HepG2 (cell line): ENCODE data around the gene ANKRD29. TPM values are rescaled to one million over a fixed set of nuclear protein-coding genes. Genes with fewer than 3 reads are reported as not detected.

Experiments
- ARNTL ChIP-seq: sonication (generic); formaldehyde crosslinking; IDR thresholded peaks from 2 replicates; pipeline ENCODE4 v1.4.0; 2020; ENCODE audit warnings: mild to moderate bottlenecking, missing genetic modification reagents
- DDIT3 ChIP-seq: sonication (generic); formaldehyde crosslinking; IDR thresholded peaks from 2 replicates; pipeline ENCODE4 v1.4.0; 2020; ENCODE audit warnings: mild to moderate bottlenecking, missing genetic modification reagents
- DMTF1 ChIP-seq: sonication (generic); formaldehyde crosslinking; IDR thresholded peaks from 2 replicates; pipeline ENCODE4 v1.4.0; 2020; ENCODE audit warnings: mild to moderate bottlenecking, missing genetic modification reagents
- HIVEP1 ChIP-seq: sonication (generic); formaldehyde crosslinking; IDR thresholded peaks from 2 replicates; pipeline ENCODE4 v1.4.0; 2020; ENCODE audit warnings: mild to moderate bottlenecking, missing genetic modification reagents
- MXD4 ChIP-seq: IDR thresholded peaks from 2 replicates; pipeline ENCODE4 v1.6.1; 2016; ENCODE audit warnings: mild to moderate bottlenecking, missing biosample characterization, missing genetic modification reagents
- PAF1 ChIP-seq: IDR thresholded peaks from 2 replicates; pipeline ENCODE4 v1.6.1; 2016; ENCODE audit warnings: missing genetic modification reagents, missing compliant biosample characterization
- PRDM4 ChIP-seq: sonication (generic); formaldehyde crosslinking; IDR thresholded peaks from 2 replicates; pipeline ENCODE4 v1.9.0; 2021; ENCODE audit warnings: missing genetic modification reagents, borderline replicate concordance
- PRPF4 ChIP-seq: fragments of 200-400 bp; formaldehyde crosslinking; IDR thresholded peaks from 2 replicates; pipeline ENCODE4 v1.6.1; 2016; ENCODE audit warnings: low read length, low read depth; ENCODE audit not compliant: poor library complexity, severe bottlenecking
- TFDP2 ChIP-seq: sonication (generic); formaldehyde crosslinking; IDR thresholded peaks from 2 replicates; pipeline ENCODE4 v1.4.0; 2020; ENCODE audit warnings: missing genetic modification reagents
- USF2 ChIP-seq, 2 experiments: sonication (generic) in 1 of 2; formaldehyde crosslinking in 1 of 2; IDR thresholded peaks; 2 replicates each; pipeline versions ENCODE4 v1.5.1 to v1.6.1; 2011 to 2020; ENCODE audit warnings: borderline replicate concordance in 1 of 2, low read depth in 1 of 2, low read length in 1 of 2, mild to moderate bottlenecking in 1 of 2, missing genetic modification reagents in 1 of 2, moderate library complexity in 1 of 2
- YY1 ChIP-seq: IDR thresholded peaks from 2 replicates; pipeline ENCODE4 v1.6.1; 2011; ENCODE audit warnings: low read length, low read depth, moderate library complexity, mild to moderate bottlenecking; ENCODE audit not compliant: insufficient read depth, insufficient replicate concordance
- ZNF30 ChIP-seq: sonication (generic); formaldehyde crosslinking; IDR thresholded peaks from 2 replicates; pipeline ENCODE4 v1.5.0; 2020; ENCODE audit warnings: mild to moderate bottlenecking, missing genetic modification reagents
- ZNF329 ChIP-seq: sonication (generic); formaldehyde crosslinking; IDR thresholded peaks from 2 replicates; pipeline ENCODE4 v1.9.0; 2021; ENCODE audit warnings: low read depth, mild to moderate bottlenecking, missing genetic modification reagents
- ZNF362 ChIP-seq: sonication (generic); formaldehyde crosslinking; IDR thresholded peaks from 2 replicates; pipeline ENCODE4 v1.4.0; 2020; ENCODE audit warnings: missing genetic modification reagents, mild to moderate bottlenecking, borderline replicate concordance
- ZNF614 ChIP-seq: IDR thresholded peaks from 2 replicates; pipeline ENCODE4 v1.6.1; 2018; ENCODE audit warnings: missing biosample characterization, missing genetic modification reagents, inconsistent platforms, borderline replicate concordance
- ZNF660 ChIP-seq: sonication (generic); formaldehyde crosslinking; IDR thresholded peaks from 2 replicates; pipeline ENCODE4 v1.5.1; 2020; ENCODE audit warnings: mild to moderate bottlenecking, low read depth, missing genetic modification reagents, borderline replicate concordance
- polyA plus RNA-seq, 8 experiments: library from polyadenylated mRNA; depleted of rRNA in 3 of 8; stranded (reverse) in 7 of 8; unstranded in 1 of 8; fragments of >200 nt; fragmentation: Illumina TruSeq in 4 of 8; extraction: Trizol in 4 of 8; gene quantifications; 2 replicates each; pipeline versions ENCODE4 v1.2.1 to v1.2.3, GENCODE V29; 2011 to 2016; ENCODE audit warnings: low read depth in 4 of 8, missing spikeins in 1 of 8, mixed read lengths in 1 of 8; ENCODE audit not compliant: insufficient read depth in 1 of 8
- total RNA-seq, 5 experiments: library from RNA; depleted of rRNA; stranded (reverse); fragments of >200 nt; fragmentation: Illumina TruSeq; extraction: Trizol; gene quantifications; 2 replicates each; pipeline ENCODE4 v1.2.3, GENCODE V29; 2016; ENCODE audit warnings: low read depth in 1 of 5

Gene ANKRD29
- total and polyA plus RNA-seq, 2 of the 13 experiments (the other 11 are each of a cell fraction or from before 2014, with no cell fraction given) = not detected

GRCh38 chr18:23569299-23570063 lies 93.2 kb downstream of the ANKRD29 start (continued):
- TF ChIP-seq USF2 (IDR thresholded peaks at IDR 0.05; ENCODE audit: low read depth, low read length) = no peak
- no peak for TF ChIP-seq USF2 (CRISPR knock-in tag; IDR thresholded peaks at IDR 0.05; ENCODE audit: borderline replicate concordance)
- TF ChIP-seq ARNTL (CRISPR knock-in tag) = no peak
- no peak for TF ChIP-seq PRDM4 (CRISPR knock-in tag)
- TF ChIP-seq DDIT3 (CRISPR knock-in tag) = no peak
- no peak for TF ChIP-seq MXD4 (CRISPR knock-in tag)
- peak; percentile 76; the same call in 1 of the 2 replicates for TF ChIP-seq ZNF614
- no peak for TF ChIP-seq ZNF30
- TF ChIP-seq TFDP2 (CRISPR knock-in tag) = no peak
- TF ChIP-seq HIVEP1 (CRISPR knock-in tag) = no peak
- TF ChIP-seq DMTF1 (CRISPR knock-in tag) = no peak
- TF ChIP-seq YY1 = no peak
- TF ChIP-seq ZNF660 (CRISPR knock-in tag) = no peak
- no peak for TF ChIP-seq PAF1 (CRISPR knock-in tag)
- TF ChIP-seq ZNF329 (CRISPR knock-in tag) = no peak
- TF ChIP-seq ZNF362 (CRISPR knock-in tag) = no peak
- TF ChIP-seq PRPF4 = no peak
